GM18519 (cell line): ENCODE measurements around the gene APBA1.
"Not testable (repeated sequence)": the region's sequence is repeated elsewhere in the genome, so short reads cannot be mapped to it uniquely, and the experiment has no call there.

ENCODE experiments used
- ATAC-seq: cut with Tn5 transposase; IDR thresholded peaks from one replicate; pipeline ENCODE4 v1.9.1; 2021; ENCODE audit warnings: mild to moderate bottlenecking, moderate library complexity; ENCODE audit not compliant: unreplicated experiment, low FRiP score

The APBA1 gene

GRCh38 chr9:69421908-69422801 is 250.0 kb downstream of the APBA1 start:
- no peak for ATAC-seq

GRCh38 chr9:69420611-69421270 is 251.4 kb downstream of the APBA1 start:
- no peak for ATAC-seq

DNA sequence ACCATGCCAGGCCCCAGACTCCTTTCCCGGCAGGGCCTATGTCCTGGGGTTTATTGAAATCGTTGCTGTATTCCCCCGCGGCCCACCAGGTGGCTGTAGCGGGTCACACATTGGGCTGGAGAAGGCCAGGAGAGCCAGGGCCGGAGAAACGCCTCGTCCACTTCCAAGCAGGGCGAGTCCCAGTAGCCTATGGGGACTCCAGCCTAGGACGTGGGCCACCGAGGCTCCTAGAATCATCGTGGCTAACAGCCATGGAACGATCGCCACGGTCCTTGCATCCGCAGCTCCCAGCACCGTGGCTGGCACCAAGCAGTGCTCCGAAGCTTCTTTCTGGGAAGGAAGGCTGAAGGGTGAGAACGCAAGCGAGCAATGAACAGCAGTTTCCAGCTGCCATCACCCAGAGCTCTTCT is 259.4 kb downstream of the APBA1 start:
- ATAC-seq: no peak

DNA sequence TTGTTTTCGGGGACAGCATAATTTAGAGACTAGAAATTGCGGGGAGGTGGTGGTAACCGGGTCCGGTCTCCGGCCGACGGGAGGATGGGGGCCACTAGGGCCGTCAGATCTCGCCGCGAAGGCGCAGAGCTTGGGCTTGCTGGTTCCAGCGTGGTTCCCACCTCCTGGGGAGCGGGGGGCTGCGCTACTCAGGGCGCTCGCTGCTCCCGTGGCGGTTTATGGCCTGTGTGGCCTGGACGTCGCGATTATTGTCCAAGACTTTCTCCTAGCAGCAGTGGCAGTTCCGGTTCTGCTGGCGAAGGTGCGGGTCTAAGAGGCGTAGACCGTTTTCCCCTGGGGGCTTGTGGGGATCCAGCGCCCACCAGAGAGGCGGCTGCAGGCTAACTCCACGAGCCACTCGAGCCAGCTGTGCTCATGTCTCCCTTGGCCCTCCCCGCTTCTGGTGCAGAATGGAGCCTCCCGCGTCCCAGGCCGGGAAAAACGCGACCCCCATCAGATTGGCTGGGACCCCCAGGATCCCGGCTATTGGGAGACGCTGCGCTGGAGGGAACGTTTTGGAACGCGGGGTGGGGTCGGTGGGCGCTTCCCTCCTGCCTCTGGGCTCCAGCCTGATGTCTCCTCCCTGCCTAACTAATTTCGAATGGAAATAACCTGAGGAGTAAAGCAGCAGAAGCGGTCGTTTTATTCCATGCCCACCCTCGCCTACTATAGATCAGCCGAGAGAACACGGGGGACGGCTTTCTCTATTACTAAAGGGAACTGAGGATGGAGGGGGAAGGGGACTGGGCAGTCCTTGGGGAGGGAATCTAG is 260.0 kb downstream of the APBA1 start:
- ATAC-seq: no peak

DNA sequence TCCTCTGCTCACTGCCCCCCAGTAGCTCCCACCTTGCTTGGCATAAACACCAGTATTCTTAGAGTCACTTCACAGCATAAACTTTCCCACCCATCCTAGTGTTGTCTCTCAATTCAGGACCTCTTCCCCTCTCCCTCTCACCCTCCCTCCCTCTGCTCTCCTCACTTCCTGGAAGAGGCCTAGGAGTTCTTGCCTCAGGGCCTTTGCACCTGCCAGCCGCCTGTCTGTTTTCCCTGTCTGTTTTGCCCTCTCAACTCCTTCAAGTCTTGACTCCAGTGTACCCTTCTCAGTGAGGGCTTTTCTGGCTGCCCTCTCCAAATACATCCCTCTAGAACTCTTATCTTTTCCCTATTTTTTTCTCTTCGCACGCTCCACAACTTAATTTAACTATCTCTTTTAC is 260.9 kb downstream of the APBA1 start:
- no peak for ATAC-seq

DNA sequence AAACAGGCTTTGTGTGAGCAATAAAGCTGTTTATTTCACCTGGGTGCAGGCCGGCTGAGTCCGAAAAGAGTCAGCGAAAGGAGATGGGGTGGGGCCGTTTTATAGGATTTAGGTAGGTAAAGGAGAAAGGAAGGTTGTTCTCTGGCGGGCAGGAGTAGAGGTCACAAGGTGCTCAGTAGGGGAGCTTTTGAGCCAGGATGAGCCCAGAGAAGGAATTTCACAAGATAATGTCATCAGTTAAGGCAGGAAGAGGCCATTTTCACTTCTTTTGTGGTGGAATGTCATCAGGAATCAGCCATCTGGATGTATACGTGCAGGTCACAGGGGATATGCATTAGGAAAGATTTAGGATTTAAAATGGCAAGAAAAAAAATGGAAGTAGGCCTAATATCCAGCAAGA is 262.2 kb downstream of the APBA1 start:
- ATAC-seq: not testable (repeated sequence)

GRCh38 chr9:69400470-69400869 is 271.7 kb downstream of the APBA1 start:
- no peak for ATAC-seq

GRCh38 chr9:69397384-69398214 is 274.6 kb downstream of the APBA1 start:
- no peak for ATAC-seq

- ATAC-seq: no peak
These were observed 275.4 kb downstream of the APBA1 start for GRCh38 chr9:69396759-69397158.

GRCh38 chr9:69395718-69396117 is 276.5 kb downstream of the APBA1 start:
- ATAC-seq: no peak

- ATAC-seq: no peak
These were observed 278.7 kb downstream of the APBA1 start for GRCh38 chr9:69393425-69393824.

DNA sequence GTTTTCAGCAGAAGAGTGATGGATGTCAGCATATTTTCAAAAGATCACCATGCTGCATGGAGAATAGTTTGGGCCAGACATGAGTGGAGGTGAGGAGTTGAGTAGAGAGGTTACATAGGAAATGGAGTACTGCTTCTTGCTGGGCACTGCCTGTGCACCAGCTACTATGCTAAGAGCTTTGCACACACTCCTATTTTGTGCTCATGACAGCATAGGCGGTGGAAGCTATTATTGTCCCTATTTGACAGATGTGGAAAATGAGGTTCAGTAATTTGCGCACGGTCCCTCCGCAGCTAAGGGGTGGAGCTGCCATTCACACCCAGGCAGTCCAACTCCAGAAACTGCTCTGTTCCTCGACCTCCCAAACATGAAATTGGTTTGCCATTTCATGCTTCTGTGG is 279.3 kb downstream of the APBA1 start:
- no peak for ATAC-seq

DNA sequence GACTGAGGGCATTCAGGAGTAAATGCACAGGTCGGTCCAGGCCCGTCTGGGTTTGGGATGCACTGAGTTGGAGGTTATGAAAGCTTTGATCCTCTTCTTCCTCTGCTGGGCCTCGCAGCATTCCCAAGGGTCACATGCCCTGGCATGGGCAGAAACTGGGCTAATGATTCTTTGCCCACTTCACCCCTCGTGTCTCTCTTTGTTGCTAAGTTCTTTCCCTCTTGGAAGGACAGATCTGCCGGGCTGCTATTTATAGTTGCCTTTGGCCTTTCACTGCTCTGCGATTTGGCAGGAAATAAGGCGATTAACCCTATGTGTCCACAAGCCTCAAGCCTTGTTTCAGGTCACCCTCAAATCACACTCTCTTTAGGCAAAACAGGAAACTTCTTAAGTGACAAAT is 280.2 kb downstream of the APBA1 start:
- ATAC-seq: no peak

GRCh38 chr9:69391487-69391886 is 280.7 kb downstream of the APBA1 start:
- no peak for ATAC-seq

DNA sequence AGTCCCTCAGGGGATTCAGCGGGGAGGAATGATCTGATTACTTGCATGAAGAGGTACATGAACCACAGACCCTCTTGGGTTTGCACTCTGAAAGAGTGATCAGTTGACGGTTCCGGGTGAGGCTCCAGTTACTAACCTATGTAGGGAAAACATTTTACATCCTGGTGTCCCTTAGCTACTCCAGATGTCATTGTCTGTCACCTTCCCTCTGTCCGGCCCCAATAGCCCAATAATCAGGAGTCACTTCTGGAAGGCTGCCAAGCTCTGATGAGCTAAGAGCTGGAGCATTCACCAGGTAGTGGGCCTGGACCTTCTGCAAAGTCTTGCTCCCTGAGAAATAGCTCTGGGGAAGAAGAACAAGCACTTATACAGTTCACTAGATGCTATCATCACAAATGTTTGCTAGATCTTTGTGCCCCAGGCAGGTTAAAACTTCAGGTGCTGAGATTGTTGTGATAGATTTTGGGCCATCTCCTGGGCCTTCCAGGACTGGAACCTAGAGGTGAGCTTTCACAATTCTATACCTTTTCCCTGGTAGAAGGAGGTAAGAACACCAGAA is 282.7 kb downstream of the APBA1 start:
- no peak for ATAC-seq

GRCh38 chr9:69388596-69388995 is 283.6 kb downstream of the APBA1 start:
- no peak for ATAC-seq

DNA sequence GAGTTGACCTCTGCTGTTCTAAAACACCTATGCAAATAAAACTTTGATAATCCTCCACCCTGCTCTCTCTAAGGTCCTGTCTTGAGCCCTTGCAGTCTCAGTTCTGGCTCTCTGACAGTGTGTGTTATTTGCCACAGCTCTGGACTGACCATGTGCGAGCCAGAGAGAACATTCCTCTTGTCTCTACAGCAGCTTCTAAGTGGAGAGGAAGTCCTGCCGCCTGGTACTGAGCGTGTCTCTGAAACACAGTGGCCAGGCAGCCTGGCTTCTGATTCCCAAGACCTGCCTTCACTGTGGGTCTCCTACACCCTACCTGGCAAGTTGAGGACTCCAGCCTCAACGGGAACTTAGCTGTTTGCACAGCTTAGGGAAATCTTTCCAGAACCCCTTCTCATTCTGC is 285.5 kb downstream of the APBA1 start:
- no peak for ATAC-seq

- ATAC-seq: no peak
These were observed 286.6 kb downstream of the APBA1 start for GRCh38 chr9:69385581-69386033.

DNA sequence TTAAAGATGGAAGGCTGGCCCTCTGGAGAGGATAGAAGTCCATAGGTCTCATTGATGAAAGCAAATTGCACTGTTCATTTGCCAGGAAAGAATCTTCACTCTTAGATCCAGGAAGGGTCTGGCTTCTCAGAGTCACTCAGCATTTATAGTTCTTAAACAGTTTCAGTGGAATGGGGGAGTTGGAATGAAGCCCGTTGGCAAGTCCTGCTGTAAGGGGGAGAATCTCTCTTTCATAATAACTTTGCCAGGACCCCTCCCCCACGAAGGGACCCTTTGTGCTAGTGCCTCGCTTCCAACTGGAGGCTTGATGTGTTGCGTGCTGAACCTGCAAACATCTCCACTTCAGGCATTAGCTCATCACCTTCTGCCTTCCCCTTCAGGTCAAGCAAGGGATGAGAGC is 290.0 kb downstream of the APBA1 start:
- ATAC-seq: no peak

DNA sequence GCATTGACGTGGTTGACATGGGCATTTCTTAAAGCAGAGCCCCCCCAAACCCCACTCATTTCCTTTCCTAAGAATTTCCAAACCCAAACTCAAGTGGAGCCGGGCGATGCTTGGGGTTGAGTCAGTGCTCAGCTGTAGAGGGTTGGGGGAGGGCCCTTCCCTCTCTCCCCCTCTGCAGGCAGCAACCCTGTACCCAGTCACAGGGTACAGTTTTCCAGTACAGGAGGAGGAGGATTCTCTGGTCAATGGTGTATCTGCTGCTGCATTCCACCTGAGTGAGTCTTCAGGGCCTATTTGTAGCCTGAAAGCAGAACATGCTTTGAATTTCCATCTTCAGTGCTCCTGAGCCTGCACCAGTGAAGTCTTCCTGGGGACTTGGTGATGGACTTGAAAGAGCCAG is 291.4 kb downstream of the APBA1 start:
- no peak for ATAC-seq
